ENCODE data around the gene OVCH2. TPM values are rescaled to one million over a fixed set of nuclear protein-coding genes. Genes with fewer than 3 reads are reported as not detected.

Gene OVCH2
- total and polyA plus RNA-seq, 10 of the 15 experiments (the other 5 are each of a cell fraction or from before 2014, with no cell fraction given): not detected

DNA sequence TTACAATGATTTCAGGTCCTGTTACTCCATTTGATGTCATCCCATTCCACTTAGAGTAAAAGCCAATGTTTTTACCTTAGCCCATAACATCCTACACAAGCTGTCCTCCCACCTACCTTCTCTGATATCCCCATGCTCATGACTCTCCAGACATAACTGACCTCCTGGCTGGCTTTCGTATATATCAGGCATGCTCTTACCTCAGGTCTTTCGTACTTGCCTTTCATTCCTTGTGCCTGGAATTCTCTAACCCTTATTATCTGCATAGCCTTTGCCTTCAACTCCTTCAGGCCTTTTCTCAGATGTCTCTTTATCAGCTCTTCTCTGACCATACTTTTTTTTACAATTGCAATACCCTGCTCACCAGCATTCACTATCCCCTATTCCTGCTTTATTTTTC is 22.7 kb downstream of the OVCH2 start:
- Histone ChIP-seq H2AFZ (ENCODE audit: control insufficient read depth, low read depth, low read length) (no peak overlapping the region), H3K9me3 (replicated peaks; ENCODE audit: control insufficient read depth, insufficient read depth, low read length) (no peaks in the 10 kb centered on the region), H3K36me3 (ENCODE audit: control insufficient read depth in 2 of 2, insufficient read depth in 2 of 2, low read length in 1 of 2) (no peaks in the 10 kb centered on the region), H3K4me2 (ENCODE audit: control insufficient read depth, insufficient read depth) (no peak overlapping the region), H3K27ac (ENCODE audit: control insufficient read depth, insufficient read depth) (no peak overlapping the region), H3K4me3 (no peak overlapping the region), H3K9ac (ENCODE audit: control insufficient read depth, insufficient read depth, low read length) (no peak overlapping the region), H3K27me3 (replicated peaks in 1 of 2; ENCODE audit: control insufficient read depth in 2 of 2, insufficient read depth in 2 of 2, low read length in 1 of 2) (no peaks in the 10 kb centered on the region; a peak in 1 of 4 replicates), H3K4me1 (ENCODE audit: control insufficient read depth, insufficient read depth, low read length) (no peaks in the 10 kb centered on the region), H4K20me1 (ENCODE audit: control insufficient read depth, insufficient read depth) (no peaks in the 10 kb centered on the region), H3K79me2 (ENCODE audit: control insufficient read depth, insufficient read depth, low read length) (no peaks in the 10 kb centered on the region)
- FAIRE-seq (no peak), ATAC-seq (no peak), DNase-seq (ENCODE audit: low read depth, low spot score) (no peak)
- BruUV-seq (replicated peaks): no TSS peak
- TF ChIP-seq, protein P1, sequence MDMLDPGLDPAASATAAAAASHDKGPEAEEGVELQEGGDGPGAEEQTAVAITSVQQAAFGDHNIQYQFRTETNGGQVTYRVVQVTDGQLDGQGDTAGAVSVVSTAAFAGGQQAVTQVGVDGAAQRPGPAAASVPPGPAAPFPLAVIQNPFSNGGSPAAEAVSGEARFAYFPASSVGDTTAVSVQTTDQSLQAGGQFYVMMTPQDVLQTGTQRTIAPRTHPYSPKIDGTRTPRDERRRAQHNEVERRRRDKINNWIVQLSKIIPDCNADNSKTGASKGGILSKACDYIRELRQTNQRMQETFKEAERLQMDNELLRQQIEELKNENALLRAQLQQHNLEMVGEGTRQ (IDR thresholded peaks at IDR 0.05; ENCODE audit: borderline replicate concordance, low read depth, low read length): no peak
- TF ChIP-seq BHLHE40 (IDR thresholded peaks at IDR 0.05; ENCODE audit: borderline replicate concordance in 1 of 2, low read depth in 2 of 2, low read length in 1 of 2): no peak
- TF ChIP-seq, protein P2, sequence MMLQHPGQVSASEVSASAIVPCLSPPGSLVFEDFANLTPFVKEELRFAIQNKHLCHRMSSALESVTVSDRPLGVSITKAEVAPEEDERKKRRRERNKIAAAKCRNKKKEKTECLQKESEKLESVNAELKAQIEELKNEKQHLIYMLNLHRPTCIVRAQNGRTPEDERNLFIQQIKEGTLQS (IDR thresholded peaks at IDR 0.05; ENCODE audit: borderline replicate concordance, extremely low read depth, low read depth, low read length): no peak
- 45% methylated on average over 2 of the region's 2 CpGs for WGBS (ENCODE audit: insufficient coverage, insufficient replicate concordance, low lambda C conversion rate, missing lambda C conversion rate)
- CTCF ChIA-PET: interaction anchor here (1.0 kb wide), 1 partner anchor 927 kb away, joined by 3 read pairs; no protein-coding TSS in a partner anchor
- intact Hi-C loops (cut with micrococcal nuclease; ENCODE audit: unreplicated experiment): no loop called here
- in situ Hi-C loops (cut with MboI): no loop called here
- SMC1A ChIA-PET (ENCODE audit: uncharacterized antibody, unreplicated experiment): no interaction called here
- POLR2A ChIA-PET: interaction anchor here (1.2 kb wide), 1 partner anchor 13 kb away, joined by 3 read pairs; no protein-coding TSS in a partner anchor
- RAD21 ChIA-PET (ENCODE audit: unreplicated experiment): interaction anchor here (0.9 kb wide), 1 partner anchor 17 kb away, joined by 3 read pairs; no protein-coding TSS in a partner anchor

DNA sequence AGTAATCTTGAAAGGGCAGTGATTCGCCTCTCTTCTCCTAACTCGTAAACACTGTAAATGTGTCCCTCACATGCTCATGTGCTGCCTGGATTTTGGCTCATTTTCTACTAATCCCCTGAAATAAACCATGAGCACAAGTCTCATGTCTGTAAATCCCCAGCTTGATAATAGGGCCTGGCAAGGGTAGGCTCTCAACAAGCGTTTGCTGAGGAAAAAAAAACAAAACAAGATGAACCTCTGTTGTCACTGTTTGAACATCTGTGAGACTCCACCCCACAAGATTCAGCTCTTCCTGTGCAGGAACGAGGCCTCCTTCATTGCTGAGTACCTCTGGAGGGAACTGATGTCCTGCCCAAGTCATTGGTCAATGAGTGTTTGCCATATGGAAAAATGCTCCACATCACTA is 28.5 kb downstream of the OVCH2 start:
- in situ Hi-C loops (cut with MboI): no loop called here
- ATAC-seq (no peak), FAIRE-seq (no peak), DNase-seq (ENCODE audit: low read depth, low spot score) (no peak)
- H4K20me1 ChIP-seq (ENCODE audit: control insufficient read depth, insufficient read depth): no peaks in the 10 kb centered on the region
- ChIA-PET RAD21 (ENCODE audit: unreplicated experiment) (no interaction called here), POLR2A (no interaction called here), CTCF (interaction anchor here (0.8 to 1.8 kb wide), 2 partner anchors 12 to 164 kb away, joined by 3 to 4 read pairs; partner anchors contain the start of gene PPFIBP2), SMC1A (ENCODE audit: uncharacterized antibody, unreplicated experiment) (interaction anchor here (0.6 to 2.5 kb wide), 4 partner anchors 9 to 939 kb away, joined by 3 to 9 read pairs (median 3); no protein-coding TSS in a partner anchor)
- 23% methylated on average over 4 of the region's 4 CpGs for WGBS (ENCODE audit: insufficient coverage, insufficient replicate concordance, low lambda C conversion rate, missing lambda C conversion rate)
- peaks cover 10% of the 10 kb centered on the region for H3K9me3 ChIP-seq (replicated peaks; ENCODE audit: control insufficient read depth, insufficient read depth, low read length)
- H3K79me2 ChIP-seq (ENCODE audit: control insufficient read depth, insufficient read depth, low read length): peaks cover 2% of the 10 kb centered on the region; the same call in 1 of the 2 replicates
- no peaks in the 10 kb centered on the region for H3K36me3 ChIP-seq (ENCODE audit: control insufficient read depth in 2 of 2, insufficient read depth in 2 of 2, low read length in 1 of 2)
- intact Hi-C loops (cut with micrococcal nuclease; ENCODE audit: unreplicated experiment): no loop called here
- H3K27ac ChIP-seq (ENCODE audit: control insufficient read depth, insufficient read depth): no peak overlapping the region
- H3K27me3 ChIP-seq (replicated peaks in 1 of 2; ENCODE audit: control insufficient read depth in 2 of 2, insufficient read depth in 2 of 2, low read length in 1 of 2): no peaks in the 10 kb centered on the region; a peak in 1 of 4 replicates
- no TSS peak for BruUV-seq (replicated peaks)
- no peak overlapping the region for H2AFZ ChIP-seq (ENCODE audit: control insufficient read depth, low read depth, low read length)
- H3K4me2 ChIP-seq (ENCODE audit: control insufficient read depth, insufficient read depth): no peak overlapping the region
- H3K4me3 ChIP-seq: no peak overlapping the region
- H3K9ac ChIP-seq (ENCODE audit: control insufficient read depth, insufficient read depth, low read length): no peak overlapping the region
- peaks cover 8% of the 10 kb centered on the region for H3K4me1 ChIP-seq (ENCODE audit: control insufficient read depth, insufficient read depth, low read length)
- TF ChIP-seq RFX5 (IDR thresholded peaks at IDR 0.05; ENCODE audit: low read depth, low read length) (no peak), POLR2A (IDR thresholded peaks at IDR 0.05; ENCODE audit: low read depth, low read length) (no peak), MYC (IDR thresholded peaks at IDR 0.05; ENCODE audit: insufficient read depth, insufficient read length, insufficient replicate concordance, low read length, severe bottlenecking) (no peak), SMAD5 (IDR thresholded peaks at IDR 0.05; ENCODE audit: low read depth) (no peak), NBN (IDR thresholded peaks at IDR 0.05) (no peak), BHLHE40 (IDR thresholded peaks at IDR 0.05; ENCODE audit: borderline replicate concordance in 1 of 2, low read depth in 2 of 2, low read length in 1 of 2) (no peak), PAX8 (IDR thresholded peaks at IDR 0.05) (no peak)
- TF ChIP-seq, protein P3, sequence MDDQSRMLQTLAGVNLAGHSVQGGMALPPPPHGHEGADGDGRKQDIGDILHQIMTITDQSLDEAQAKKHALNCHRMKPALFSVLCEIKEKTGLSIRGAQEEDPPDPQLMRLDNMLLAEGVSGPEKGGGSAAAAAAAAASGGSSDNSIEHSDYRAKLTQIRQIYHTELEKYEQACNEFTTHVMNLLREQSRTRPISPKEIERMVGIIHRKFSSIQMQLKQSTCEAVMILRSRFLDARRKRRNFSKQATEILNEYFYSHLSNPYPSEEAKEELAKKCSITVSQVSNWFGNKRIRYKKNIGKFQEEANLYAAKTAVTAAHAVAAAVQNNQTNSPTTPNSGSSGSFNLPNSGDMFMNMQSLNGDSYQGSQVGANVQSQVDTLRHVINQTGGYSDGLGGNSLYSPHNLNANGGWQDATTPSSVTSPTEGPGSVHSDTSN (IDR thresholded peaks at IDR 0.05; ENCODE audit: insufficient replicate concordance, low read depth, low read length): no peak
- TF ChIP-seq, protein P4, sequence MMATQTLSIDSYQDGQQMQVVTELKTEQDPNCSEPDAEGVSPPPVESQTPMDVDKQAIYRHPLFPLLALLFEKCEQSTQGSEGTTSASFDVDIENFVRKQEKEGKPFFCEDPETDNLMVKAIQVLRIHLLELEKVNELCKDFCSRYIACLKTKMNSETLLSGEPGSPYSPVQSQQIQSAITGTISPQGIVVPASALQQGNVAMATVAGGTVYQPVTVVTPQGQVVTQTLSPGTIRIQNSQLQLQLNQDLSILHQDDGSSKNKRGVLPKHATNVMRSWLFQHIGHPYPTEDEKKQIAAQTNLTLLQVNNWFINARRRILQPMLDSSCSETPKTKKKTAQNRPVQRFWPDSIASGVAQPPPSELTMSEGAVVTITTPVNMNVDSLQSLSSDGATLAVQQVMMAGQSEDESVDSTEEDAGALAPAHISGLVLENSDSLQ (IDR thresholded peaks at IDR 0.05): no peak
